GM18907 (cell line): ENCODE measurements around the gene CA5A.
"Not testable (repeated sequence)": the region's sequence is repeated elsewhere in the genome, so short reads cannot be mapped to it uniquely, and the experiment has no call there.

ENCODE experiments used
- ATAC-seq: cut with Tn5 transposase; IDR thresholded peaks from one replicate; pipeline ENCODE4 v1.9.1; 2021; ENCODE audit warnings: mild to moderate bottlenecking, moderate library complexity; ENCODE audit not compliant: unreplicated experiment

CA5A gene

GRCh38 chr16:87949071-87949744, 12.9 kb upstream of the CA5A start:
- ATAC-seq = no peak

GRCh38 chr16:87948735-87949070, 12.4 kb upstream of the CA5A start:
- ATAC-seq = no peak

- no peak for ATAC-seq
Measured at GRCh38 chr16:87948119-87948545, 11.8 kb upstream of the CA5A start.

GRCh38 chr16:87947356-87948118, 11.2 kb upstream of the CA5A start:
- no peak for ATAC-seq

- ATAC-seq = no peak
Measured at GRCh38 chr16:87946596-87947347, 10.4 kb upstream of the CA5A start.

GRCh38 chr16:87945351-87946042, 9.2 kb upstream of the CA5A start:
- no peak for ATAC-seq

- no peak for ATAC-seq
Measured at GRCh38 chr16:87942680-87943079, 6.4 kb upstream of the CA5A start.

GRCh38 chr16:87939562-87940423, 3.5 kb upstream of the CA5A start:
- no peak for ATAC-seq

- no peak for ATAC-seq
Measured at GRCh38 chr16:87938412-87938949, 2.2 kb upstream of the CA5A start.

GRCh38 chr16:87937231-87937542, 858 bp upstream of the CA5A start:
- ATAC-seq = not testable (repeated sequence)

- not testable (repeated sequence) for ATAC-seq
Measured at GRCh38 chr16:87936016-87936374, 334 bp downstream of the CA5A start.

GRCh38 chr16:87934752-87935425, 1.4 kb downstream of the CA5A start:
- ATAC-seq = not testable (repeated sequence)

- no peak for ATAC-seq
Measured at GRCh38 chr16:87933140-87933495, 3.2 kb downstream of the CA5A start.

- not testable (repeated sequence) for ATAC-seq
Measured at GRCh38 chr16:87932475-87933139, 3.7 kb downstream of the CA5A start.

- no peak for ATAC-seq
Measured at GRCh38 chr16:87931504-87931903, 4.8 kb downstream of the CA5A start.

- ATAC-seq = no peak
Measured at GRCh38 chr16:87930456-87930855, 5.9 kb downstream of the CA5A start.

GRCh38 chr16:87929986-87930385, 6.3 kb downstream of the CA5A start:
- ATAC-seq = no peak

- ATAC-seq = no peak
Measured at GRCh38 chr16:87927195-87927562, 9.2 kb downstream of the CA5A start.
